KMS-11 (cell line): ENCODE results near the gene BAK1.

ENCODE experiments used
- H2AFZ ChIP-seq: fragments of 200-600 bp; sonication (generic); 2 replicates; pipeline ENCODE4 v1.6.1; 2016; ENCODE audit warnings: antibody characterized with exemption, mixed run types, low read depth
- H3K27ac ChIP-seq: fragments of 200-600 bp; sonication (generic); 2 replicates; pipeline ENCODE4 v1.6.1; 2016; ENCODE audit warnings: mild to moderate bottlenecking, mixed run types
- H3K27me3 ChIP-seq: fragments of 200-600 bp; sonication (generic); 2 replicates; pipeline ENCODE4 v1.6.1; 2017; ENCODE audit warnings: mild to moderate bottlenecking, low read depth, mixed run types, moderate library complexity; ENCODE audit not compliant: insufficient read depth
- H3K36me3 ChIP-seq: fragments of 200-600 bp; sonication (generic); 2 replicates; pipeline ENCODE4 v1.6.1; 2017; ENCODE audit warnings: mild to moderate bottlenecking, mixed run types; ENCODE audit not compliant: insufficient read depth
- H3K4me1 ChIP-seq: fragments of 200-600 bp; sonication (generic); 2 replicates; pipeline ENCODE4 v1.6.1; 2016; ENCODE audit warnings: mild to moderate bottlenecking, low read depth, mixed run types; ENCODE audit not compliant: poor library complexity, severe bottlenecking
- H3K4me2 ChIP-seq: fragments of 200-600 bp; sonication (generic); 2 replicates; pipeline ENCODE4 v1.7.0; 2016; ENCODE audit warnings: mild to moderate bottlenecking, mixed run types
- H3K4me3 ChIP-seq: fragments of 200-600 bp; sonication (generic); IDR thresholded peaks from 2 replicates; pipeline ENCODE4 v1.6.1; 2017; ENCODE audit warnings: low read depth, low read length, mixed read lengths; ENCODE audit not compliant: insufficient read depth
- H3K79me2 ChIP-seq: fragments of 200-600 bp; sonication (generic); 2 replicates; pipeline ENCODE4 v1.6.1; 2016; ENCODE audit warnings: low read depth, mixed run types; ENCODE audit not compliant: insufficient read depth
- H3K9ac ChIP-seq: fragments of 200-600 bp; sonication (generic); 2 replicates; pipeline ENCODE4 v1.6.1; 2016; ENCODE audit warnings: mild to moderate bottlenecking, mixed run types
- H4K20me1 ChIP-seq: fragments of 200-600 bp; sonication (generic); 2 replicates; pipeline ENCODE4 v1.6.1; 2016; ENCODE audit warnings: mild to moderate bottlenecking, mixed run types; ENCODE audit not compliant: insufficient read depth
- CTCF ChIP-seq: fragments of 200-600 bp; sonication (generic); conservative IDR thresholded peaks from 2 replicates; pipeline ENCODE4 v1.6.1; 2017; ENCODE audit warnings: low read depth, mild to moderate bottlenecking, antibody characterized with exemption, low read length, moderate library complexity, mixed read lengths

The BAK1 gene

DNA sequence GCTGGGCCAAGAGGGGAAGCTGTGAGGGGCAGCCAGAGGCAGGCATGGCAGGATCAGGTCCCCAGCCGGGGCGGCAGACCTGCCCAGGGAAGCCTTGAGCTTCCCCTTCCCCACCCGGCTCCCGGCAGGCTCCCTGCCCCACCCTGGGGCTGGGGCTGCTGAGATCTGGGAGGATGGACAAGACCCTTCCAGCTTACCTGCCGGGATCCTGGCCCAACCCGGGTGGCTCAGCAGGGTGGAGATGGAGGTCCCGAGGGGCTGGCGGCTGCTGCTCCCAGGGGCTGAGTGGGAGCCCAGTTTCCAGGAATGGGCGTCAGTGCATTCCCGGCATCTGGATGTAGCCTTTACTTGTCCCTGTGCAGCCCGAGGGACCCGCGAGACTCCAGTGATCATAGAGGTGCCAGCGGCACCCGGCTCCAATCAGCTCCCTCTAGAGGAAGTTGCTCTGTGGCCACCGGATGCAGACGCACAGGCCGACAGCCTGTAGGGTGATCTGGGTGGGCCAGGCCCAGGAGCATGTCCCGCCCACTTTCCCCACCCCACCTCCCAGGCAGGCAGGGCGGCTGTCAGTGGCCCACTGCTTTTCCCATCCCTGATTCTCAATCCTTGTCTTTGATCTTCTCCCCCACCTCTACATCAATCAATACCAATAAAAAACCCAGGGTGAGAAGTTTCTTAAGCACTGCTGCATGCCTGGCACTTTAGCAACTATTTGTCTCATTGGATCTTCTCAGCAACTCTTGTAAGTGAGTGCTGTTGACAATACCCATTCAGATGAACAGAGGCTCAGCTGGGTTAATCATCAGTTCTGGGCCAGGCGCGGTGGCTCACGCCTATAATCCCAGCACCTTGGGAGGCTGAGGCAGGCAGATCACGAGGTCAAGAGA is at the start of gene BAK1:
Gene BAK1 (minus strand): TSS at position 449 of the 887 bp plus-strand sequence. CDS start 2,672 bp downstream, outside the sequence.
- peak within 1 kb of the TSS; percentile 74 for H3K9ac ChIP-seq
- no peak within 1 kb of the TSS for H3K4me3 ChIP-seq
- H4K20me1 ChIP-seq = no peaks in the 10 kb centered on the region
- no peaks in the 10 kb centered on the region for H3K27me3 ChIP-seq
- H3K27ac ChIP-seq = peak within 1 kb of the TSS; percentile 44
- H3K4me1 ChIP-seq = peaks cover 24% of the 10 kb centered on the region
- H2AFZ ChIP-seq = peak within 1 kb of the TSS; percentile 57
- H3K36me3 ChIP-seq = no peaks in the 10 kb centered on the region; the same call in 1 of the 2 replicates
- peaks cover 25% of the 10 kb centered on the region for H3K79me2 ChIP-seq
- H3K4me2 ChIP-seq = peak within 1 kb of the TSS; percentile 81
- TF ChIP-seq CTCF = no peak

DNA sequence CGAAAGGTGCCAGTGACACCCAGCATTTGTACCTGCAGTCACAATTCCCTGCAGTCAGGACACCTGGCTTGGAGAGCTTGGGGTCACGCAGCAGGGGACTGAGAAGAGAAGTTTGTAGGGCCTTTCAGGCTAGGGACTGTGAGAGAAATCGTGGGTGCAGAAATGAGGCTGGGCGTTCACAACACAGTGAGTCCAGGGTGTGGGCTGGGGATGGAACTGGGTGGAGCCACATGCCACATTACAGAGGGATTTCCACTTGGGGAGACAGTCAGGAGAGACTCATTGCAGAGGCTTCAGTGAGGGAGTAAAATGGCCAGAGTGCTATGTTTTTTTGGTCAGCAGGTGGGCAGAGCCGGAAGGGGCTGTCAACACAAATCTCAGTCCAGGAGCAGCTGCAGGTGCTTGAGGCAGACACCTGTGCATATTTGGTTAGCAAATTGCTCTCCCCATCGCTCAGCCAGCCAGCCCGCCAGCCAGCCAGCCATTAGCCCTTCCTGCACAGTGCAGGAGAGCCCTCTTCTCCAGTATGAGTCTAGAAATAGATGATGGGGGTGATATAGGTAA is 48.4 kb upstream of the BAK1 start:
- H3K4me1 ChIP-seq = peaks cover 30% of the 10 kb centered on the region

GRCh38 chr6:33627876-33628275 is 47.8 kb upstream of the BAK1 start:
- H3K27me3 ChIP-seq = no peaks in the 10 kb centered on the region
- no peak overlapping the region for H3K4me3 ChIP-seq
- H3K4me1 ChIP-seq = peaks cover 31% of the 10 kb centered on the region
- no peak overlapping the region for H3K9ac ChIP-seq
- peak overlapping the region; percentile 27; the same call in 1 of the 2 replicates for H3K27ac ChIP-seq
- peak overlapping the region; percentile 22; the same call in 1 of the 2 replicates for H3K4me2 ChIP-seq
- no peaks in the 10 kb centered on the region for H3K36me3 ChIP-seq
- peaks cover 50% of the 10 kb centered on the region for H3K79me2 ChIP-seq
- H4K20me1 ChIP-seq = no peaks in the 10 kb centered on the region
- no peak for TF ChIP-seq CTCF
- no peak overlapping the region for H2AFZ ChIP-seq

More for the DNA sequence above, 48.4 kb upstream of the BAK1 start:
- peak overlapping the region; percentile 27; the same call in 1 of the 2 replicates for H3K27ac ChIP-seq
- no peak overlapping the region for H3K4me3 ChIP-seq
- H2AFZ ChIP-seq = no peak overlapping the region
- H3K27me3 ChIP-seq = no peaks in the 10 kb centered on the region
- no peak overlapping the region for H3K9ac ChIP-seq
- TF ChIP-seq CTCF = no peak
- H4K20me1 ChIP-seq = no peaks in the 10 kb centered on the region
- no peaks in the 10 kb centered on the region for H3K36me3 ChIP-seq
- peaks cover 43% of the 10 kb centered on the region for H3K79me2 ChIP-seq
- peak overlapping the region; percentile 22; the same call in 1 of the 2 replicates for H3K4me2 ChIP-seq

DNA sequence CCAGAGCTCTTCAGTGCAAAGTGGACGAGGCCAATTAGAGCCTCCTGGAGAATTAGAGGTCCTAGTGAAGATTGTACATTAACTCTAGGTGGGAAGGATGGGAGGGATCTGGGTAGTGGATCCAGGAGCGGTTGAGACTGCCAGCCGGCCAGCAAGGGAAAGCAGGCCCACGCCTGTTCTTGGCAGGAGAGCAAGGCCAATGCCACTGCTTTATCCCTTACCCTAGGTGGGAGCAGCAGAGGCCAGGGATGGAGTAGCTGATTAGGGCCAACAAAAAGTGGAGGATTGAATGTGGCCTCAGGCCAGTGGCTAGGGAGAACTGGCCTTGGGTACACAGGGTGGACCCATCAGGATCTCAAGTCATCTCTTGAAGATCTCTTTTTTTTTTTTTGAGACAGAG is 44.8 kb upstream of the BAK1 start:
- H3K27ac ChIP-seq = no peak overlapping the region
- no peaks in the 10 kb centered on the region for H4K20me1 ChIP-seq
- H3K36me3 ChIP-seq = no peaks in the 10 kb centered on the region
- H3K27me3 ChIP-seq = no peaks in the 10 kb centered on the region
- no peak for TF ChIP-seq CTCF
- no peak overlapping the region for H3K9ac ChIP-seq
- no peak overlapping the region for H3K4me3 ChIP-seq
- H3K79me2 ChIP-seq = peaks cover 56% of the 10 kb centered on the region
- no peak overlapping the region for H3K4me2 ChIP-seq
- H2AFZ ChIP-seq = no peak overlapping the region
- peaks cover 36% of the 10 kb centered on the region for H3K4me1 ChIP-seq
